ENCODE measurements around the gene TLL2.

- no peak for TF ChIP-seq CTCF (IDR thresholded peaks at IDR 0.05)
- no peak for TF ChIP-seq POLR2A (IDR thresholded peaks at IDR 0.05)
Observed at GRCh38 chr10:96367470-96367869, 146.3 kb downstream of the TLL2 start.
